ENCODE measurements around the gene RNASET2. TPM values are rescaled to one million over a fixed set of nuclear protein-coding genes. Genes with fewer than 3 reads are reported as not detected.
"Not testable (repeated sequence)": the region's sequence is repeated elsewhere in the genome, so short reads cannot be mapped to it uniquely, and the experiment has no call there.

Gene RNASET2
- total RNA-seq, 1 experiment from 2014 or later = 53.4 TPM

DNA sequence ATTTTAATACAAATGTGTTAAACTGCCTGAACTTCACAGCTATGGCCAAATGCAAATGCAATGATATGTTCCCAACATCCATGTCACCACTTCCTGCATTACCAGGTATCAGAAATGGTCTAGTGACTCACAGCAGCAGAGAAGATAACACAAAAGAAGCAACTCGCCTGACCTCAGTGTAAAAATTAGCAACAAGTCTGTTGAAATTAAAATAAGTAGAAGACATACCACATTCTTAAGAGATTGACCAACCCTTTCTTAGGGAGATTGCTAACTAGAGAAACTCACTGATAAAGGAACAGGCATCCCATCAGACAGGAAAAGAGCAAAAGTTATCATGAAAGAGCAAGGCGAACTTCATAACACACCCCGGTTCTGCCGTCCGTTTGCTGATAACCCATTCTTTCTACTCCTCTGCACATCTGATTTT lies 45.1 kb downstream of the RNASET2 start:
- no peak for DNase-seq (ENCODE audit: low read depth)
- in situ Hi-C loops (cut with HindIII; ENCODE audit: low pct_unique_long_range_greater_than_20kb, low sequenced_read_pairs) = no loop called here

DNA sequence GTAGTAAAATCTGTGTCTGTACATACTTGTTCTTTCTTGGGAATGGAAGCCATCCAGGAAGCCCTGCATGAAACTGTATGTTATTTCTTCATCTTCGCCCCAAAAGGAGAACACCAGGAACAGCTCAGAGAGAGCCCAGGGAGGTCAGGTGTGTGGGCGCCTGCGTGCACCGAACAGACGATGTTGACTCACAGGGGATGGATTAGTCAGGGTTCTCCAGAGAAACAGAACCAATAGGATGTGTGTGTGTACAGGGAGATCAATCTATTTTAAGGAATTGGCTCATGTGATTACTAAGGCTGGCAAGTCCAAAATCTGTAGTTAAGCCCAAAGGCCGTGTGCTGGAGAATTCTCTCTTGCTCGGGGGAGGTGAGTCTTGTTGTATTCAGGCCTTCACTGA lies 45.7 kb downstream of the RNASET2 start:
- in situ Hi-C loops (cut with HindIII; ENCODE audit: low pct_unique_long_range_greater_than_20kb, low sequenced_read_pairs) = no loop called here
- no peak for DNase-seq (ENCODE audit: low read depth)

DNA sequence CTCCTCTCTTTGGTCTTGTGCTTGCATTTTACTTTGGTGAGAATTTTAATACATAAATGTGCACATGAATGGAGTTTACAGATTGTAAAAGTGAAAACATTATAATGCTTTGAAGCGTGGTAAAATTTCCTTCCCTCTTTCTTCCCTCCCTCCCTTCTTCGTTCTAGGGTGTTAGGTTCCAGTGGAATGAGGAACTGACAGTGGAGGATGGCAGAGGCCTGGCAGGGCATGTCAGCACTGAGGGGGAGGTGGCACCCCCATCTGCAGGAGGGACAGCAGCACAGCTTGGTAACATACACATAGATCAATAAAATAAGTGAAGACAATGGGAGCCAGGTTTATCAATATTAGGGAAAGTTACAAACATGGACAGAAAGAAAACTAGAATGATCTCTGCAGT lies 47.5 kb downstream of the RNASET2 start:
- in situ Hi-C loops (cut with HindIII; ENCODE audit: low pct_unique_long_range_greater_than_20kb, low sequenced_read_pairs) = no loop called here
- DNase-seq (ENCODE audit: low read depth) = no peak

DNA sequence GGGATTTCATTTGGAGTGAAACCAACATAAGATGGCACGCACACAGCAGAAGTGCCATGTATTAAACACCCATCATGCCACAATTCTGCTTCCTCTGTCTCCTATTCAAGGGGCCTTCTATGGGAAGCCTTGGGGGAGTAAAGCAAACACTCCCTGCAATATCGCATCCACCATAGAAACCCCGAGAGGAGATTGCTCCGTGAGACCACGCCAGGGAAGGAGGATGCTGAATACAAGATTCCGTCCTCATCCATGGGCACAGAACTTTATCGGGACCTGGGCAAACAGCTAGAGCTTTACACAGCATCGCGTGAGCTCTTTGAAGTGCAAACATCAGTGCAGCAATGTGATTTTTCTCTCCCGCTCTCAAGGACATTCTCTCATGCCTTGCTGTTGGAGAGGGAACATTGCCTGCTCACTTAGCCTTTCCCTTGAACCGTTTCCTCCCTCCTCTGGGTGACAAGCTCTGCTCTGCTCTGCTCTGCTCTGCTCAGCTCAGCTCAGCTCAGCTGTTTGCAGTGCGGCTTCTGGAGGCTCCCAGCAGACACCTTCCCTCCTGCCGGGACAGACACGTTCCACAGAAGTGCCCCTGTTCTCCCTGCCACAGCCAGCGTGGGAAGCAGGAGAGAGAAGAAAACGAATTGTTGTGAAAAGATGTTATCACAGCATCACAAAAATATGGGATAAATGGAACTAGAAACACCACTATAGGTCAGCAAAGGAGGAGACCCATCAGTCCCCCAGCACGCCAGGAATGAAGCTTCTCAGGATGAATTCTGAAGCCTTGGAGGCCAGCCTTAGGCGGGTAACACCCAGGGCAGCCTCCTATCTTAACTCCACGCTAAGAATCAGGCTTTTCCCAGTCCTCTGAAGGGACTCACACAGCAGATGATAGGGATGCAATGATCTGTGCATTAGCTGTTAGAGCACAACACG lies 48.2 kb downstream of the RNASET2 start:
- DNase-seq (ENCODE audit: low read depth) = no peak
- in situ Hi-C loops (cut with HindIII; ENCODE audit: low pct_unique_long_range_greater_than_20kb, low sequenced_read_pairs) = no loop called here

DNA sequence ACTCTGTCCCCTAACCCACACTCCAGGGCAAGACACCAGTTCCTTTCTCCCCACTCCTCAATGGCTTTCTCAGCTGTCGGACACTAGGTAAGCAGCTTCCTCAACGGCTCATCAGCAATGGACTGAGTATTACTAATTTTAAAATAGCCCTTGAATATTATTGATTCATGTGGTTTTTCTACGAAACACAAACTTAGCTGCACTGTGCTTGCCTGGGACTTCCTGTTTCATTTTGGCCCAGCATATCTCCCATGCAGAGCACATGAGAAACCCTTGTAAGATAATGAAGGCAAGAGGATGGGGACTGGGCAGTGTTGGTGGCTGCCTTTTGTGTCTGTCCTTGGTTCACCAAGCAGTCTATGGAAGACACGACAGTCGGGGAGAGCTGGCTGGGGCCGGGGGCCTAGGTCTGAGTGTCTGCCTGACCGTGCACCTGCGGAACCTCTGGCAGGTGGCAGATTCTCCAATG lies 48.9 kb downstream of the RNASET2 start:
- in situ Hi-C loops (cut with HindIII; ENCODE audit: low pct_unique_long_range_greater_than_20kb, low sequenced_read_pairs) = no loop called here
- DNase-seq (ENCODE audit: low read depth) = no peak

DNA sequence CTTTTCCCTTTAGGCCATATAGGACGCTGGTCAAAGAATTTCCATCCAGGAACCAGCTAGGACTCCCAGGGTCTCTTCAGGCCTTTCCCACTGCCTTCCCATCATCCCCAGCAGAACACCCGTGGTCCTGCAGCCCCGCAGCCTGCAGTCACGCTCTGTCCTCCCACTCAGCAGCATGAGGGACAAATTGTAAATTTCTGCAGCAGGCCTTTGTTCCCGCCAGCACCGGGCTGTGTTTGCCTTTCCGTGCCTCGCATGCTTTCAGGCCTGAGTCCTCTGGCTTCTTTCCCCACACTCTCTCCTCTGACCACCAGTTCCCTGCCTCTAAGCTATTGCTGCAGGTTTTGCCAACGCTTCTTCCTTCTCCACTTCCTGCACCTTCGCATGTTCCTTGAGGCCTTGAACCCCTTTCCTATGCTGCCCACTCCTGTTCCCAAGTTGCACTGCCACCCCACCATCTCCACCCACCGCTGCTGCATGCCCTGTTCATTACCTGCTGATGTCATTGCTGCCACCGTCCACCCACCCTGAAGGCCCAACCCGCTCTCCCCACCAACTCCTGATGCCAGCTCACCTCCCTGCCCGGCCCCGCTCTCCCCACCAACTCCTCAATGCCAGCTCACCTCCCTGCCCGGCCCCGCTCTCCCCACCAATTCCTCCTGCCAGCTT lies 49.8 kb downstream of the RNASET2 start:
- DNase-seq (ENCODE audit: low read depth) = no peak
- in situ Hi-C loops (cut with HindIII; ENCODE audit: low pct_unique_long_range_greater_than_20kb, low sequenced_read_pairs) = no loop called here

DNA sequence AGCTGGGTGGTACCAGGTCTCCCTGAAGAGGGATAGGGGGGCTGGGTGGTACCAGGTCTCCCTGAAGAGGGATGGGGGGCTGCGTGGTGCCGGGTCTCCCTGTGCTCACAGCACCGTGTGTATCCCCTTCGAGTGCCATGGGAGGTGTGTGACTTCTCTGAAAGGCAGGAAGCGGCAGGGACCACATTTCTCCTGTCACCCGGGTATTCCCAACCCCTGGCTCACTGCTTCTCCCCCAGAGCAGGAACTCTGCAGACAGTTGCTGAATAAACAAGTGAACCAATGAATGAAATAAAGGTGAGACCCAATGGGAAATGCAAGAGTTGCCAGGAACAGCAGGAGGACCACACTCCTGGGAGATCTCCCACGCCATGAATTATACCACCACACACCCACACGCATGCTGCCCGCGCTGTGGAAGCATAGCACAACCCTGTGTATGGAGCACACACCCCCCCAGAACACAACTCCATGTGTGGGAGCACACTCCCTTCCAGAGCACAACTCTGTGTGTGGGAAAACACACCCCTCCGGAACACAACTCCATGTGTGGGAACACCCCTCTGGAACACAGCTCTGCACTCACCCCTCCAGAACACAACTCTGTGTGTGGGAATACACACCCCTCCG lies 50.7 kb downstream of the RNASET2 start:
- in situ Hi-C loops (cut with HindIII; ENCODE audit: low pct_unique_long_range_greater_than_20kb, low sequenced_read_pairs) = no loop called here
- DNase-seq (ENCODE audit: low read depth) = no peak

DNA sequence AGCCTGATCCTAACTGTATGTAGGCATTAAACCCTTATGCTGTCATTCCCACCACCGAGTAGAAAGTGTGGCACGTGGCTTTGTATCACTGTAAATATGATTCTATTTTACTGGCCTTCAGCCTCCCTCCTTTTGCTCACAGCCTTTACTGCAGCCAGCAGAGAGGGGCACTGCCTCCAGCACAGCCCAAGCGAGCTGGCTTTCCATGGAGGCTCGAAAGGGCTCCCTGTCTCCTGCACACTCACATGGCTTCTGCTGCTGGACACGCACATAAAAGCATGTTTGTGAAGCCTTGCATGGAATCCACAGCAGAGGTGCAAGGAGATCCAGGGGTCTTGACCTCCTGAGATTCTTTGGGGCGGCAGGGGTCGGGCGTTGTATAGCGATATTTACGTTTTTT lies 51.3 kb downstream of the RNASET2 start:
- in situ Hi-C loops (cut with HindIII; ENCODE audit: low pct_unique_long_range_greater_than_20kb, low sequenced_read_pairs) = no loop called here

DNA sequence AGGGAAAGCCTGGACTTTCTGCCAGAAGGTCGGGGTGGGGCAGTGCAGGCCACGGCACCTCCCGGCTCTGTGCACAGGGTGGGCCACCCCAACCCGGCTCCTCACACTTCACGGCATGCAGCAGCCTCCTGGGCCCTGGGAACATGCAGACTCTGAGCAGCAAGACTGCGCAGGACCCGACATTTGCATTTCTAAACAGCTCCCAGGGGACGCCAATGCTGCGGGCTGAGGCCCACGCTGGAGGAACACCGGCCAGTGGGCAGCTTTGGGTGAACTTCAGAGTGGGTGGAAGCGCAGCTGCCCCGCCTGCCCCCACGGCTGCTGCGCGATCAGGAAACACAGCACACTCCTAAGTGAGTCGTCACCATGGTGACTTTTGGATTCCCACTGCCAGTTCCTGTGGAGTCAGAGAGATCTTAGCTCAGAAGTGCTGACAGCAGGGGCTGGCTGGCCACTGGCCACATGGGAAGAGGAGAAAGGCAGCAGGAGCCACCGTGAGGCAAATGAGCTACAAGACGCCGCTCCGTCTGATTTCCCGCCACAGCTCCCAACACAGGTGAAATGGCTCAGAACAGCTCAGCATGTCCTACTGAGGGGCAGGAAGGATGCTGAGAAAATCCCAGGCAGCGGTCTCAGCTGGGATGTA lies 52.1 kb downstream of the RNASET2 start:
- in situ Hi-C loops (cut with HindIII; ENCODE audit: low pct_unique_long_range_greater_than_20kb, low sequenced_read_pairs) = no loop called here
- DNase-seq (ENCODE audit: low read depth) = no peak

More for the DNA sequence above, 51.3 kb downstream of the RNASET2 start:
- DNase-seq (ENCODE audit: low read depth) = no peak

DNA sequence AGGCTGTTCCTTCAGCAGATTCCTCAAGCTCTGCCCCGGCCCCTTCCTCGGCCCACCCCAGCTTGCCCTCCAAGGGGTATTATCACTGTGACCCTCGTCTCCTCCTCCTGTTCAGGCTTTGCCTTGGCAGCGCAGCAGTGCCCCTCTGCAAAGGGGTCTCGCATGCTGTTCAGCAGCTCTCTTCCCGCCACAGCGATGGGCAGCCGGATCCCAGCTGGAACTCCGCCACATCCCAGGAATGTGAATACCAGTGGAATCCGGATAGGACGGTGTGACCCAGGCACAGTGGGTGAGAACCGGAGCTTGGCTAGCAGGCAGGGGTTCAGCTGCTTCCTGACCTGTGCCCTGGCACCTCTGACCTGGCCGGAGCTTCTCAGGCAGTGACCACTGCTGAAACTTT lies 52.9 kb downstream of the RNASET2 start:
- in situ Hi-C loops (cut with HindIII; ENCODE audit: low pct_unique_long_range_greater_than_20kb, low sequenced_read_pairs) = no loop called here
- DNase-seq (ENCODE audit: low read depth) = no peak

DNA sequence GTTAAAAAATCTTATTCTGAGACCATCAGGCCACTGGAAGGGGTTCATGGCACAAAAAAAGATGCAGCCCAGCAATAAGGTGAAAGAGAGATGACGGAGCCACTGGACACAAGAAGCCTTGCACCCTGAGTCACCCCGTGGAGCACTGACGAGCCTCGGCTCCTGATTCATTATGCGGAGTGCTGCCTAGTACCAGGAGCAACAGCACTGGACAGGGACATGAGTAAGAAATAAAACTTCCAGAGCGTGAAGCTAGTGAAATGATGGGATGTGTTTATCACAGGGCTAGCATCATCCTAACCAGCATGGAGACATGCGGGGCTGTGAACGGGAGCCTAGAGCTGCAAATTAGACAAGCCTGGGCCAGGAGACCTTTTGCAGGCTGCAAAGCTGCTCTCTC lies 53.3 kb downstream of the RNASET2 start:
- in situ Hi-C loops (cut with HindIII; ENCODE audit: low pct_unique_long_range_greater_than_20kb, low sequenced_read_pairs) = no loop called here
- no peak for DNase-seq (ENCODE audit: low read depth)

DNA sequence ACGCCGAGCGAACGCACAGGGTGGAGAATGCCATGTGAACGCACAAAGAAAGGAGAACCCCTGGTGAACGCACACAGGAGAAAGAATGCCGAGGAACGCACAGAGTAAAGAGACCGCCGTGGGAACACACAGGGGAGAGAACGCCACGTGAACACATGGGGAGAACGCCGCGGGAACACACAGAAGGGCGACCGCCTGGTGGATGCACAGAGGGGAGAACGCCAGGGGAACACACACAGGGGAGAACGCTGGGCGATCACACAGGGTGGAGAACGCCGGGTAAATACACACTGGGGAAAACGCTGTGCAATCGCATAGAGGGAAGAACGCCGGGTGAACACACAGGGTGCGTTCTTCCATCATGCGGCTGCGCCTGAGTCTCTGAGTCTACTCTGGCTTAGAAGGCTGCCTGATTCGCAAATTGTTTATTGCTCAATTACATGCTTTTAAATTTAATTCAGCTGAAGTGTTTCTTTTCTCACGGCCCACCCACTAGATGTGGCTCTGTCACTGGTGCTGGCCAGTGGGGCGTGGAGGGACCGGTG lies 54.1 kb downstream of the RNASET2 start:
- in situ Hi-C loops (cut with HindIII; ENCODE audit: low pct_unique_long_range_greater_than_20kb, low sequenced_read_pairs) = no loop called here
- DNase-seq (ENCODE audit: low read depth) = no peak

DNA sequence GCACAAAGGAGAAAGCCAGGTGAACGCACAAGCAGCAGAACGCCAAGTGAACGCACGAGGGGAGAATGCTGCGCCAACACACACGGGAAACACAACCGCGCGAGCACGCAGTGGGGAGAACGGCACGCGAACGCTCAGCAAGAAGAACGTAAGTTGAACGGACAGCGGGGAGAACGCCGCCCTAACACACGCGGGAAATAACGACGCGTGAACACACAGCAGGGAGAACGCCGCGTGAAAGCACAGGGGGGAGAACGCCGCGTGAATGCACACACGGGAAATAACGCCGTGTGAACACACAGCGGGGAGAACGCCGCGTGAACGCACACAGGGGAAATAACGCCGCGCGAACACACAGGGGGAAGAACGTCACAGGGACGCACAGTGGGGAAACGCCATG lies 54.7 kb downstream of the RNASET2 start:
- in situ Hi-C loops (cut with HindIII; ENCODE audit: low pct_unique_long_range_greater_than_20kb, low sequenced_read_pairs) = no loop called here
- no peak for DNase-seq (ENCODE audit: low read depth)

DNA sequence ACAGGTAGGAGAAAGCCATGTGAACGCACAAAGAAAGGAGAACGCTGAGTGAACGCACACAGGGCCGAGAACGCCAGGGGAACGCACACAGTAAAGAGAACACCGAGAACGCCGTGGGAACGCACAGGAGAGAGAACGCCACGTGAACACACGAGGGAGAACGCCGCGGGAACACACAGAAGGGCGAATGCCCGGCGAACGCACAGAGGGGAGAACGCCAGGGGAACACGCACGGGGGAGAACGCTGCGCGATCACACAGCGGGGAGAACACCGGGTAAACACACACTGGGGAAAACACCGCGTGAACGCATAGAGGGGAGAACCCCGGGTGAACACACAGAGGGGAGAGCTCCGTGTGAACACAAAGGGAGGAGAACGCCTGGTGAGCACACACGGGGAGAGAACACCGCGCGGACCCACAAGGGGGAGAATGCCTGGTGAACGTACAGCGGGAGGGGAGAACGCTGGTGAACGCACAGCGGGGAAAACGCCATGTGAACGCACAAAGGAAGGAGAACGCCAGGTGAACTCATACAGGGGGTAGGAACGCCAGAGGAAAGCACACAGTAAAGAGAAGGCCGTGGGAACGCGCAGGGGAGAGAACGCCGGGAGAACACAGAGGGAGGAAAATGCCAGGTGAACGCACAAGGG lies 55.3 kb downstream of the RNASET2 start:
- in situ Hi-C loops (cut with HindIII; ENCODE audit: low pct_unique_long_range_greater_than_20kb, low sequenced_read_pairs) = no loop called here

DNA sequence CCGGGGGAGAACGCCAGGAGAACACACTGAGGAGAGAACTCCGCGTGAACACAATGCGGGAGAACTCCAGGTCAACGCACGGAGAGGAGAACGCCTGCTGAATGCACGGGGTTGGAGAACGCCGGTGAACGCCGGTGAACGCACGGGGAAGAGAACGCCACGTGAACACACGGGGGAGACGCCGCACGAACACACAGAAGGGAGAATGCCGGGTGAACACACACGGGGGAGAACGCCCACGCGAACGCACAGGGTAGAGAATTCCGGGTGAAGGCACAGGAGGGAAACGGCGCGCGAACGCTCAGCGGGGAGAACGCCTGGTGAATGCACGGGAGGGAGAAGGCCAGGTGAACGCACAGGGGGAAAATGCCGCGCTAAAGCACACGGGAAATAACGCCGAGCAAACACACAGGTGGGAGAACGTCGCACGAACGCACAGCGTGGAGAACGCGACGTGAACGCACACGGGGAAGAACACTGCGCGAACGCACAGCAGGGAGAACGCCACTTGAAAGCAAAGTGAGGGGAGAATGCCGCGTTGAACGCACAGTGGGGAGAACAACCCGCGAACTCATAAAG lies 56.1 kb downstream of the RNASET2 start:
- DNase-seq (ENCODE audit: low read depth) = no peak
- in situ Hi-C loops (cut with HindIII; ENCODE audit: low pct_unique_long_range_greater_than_20kb, low sequenced_read_pairs) = no loop called here

More for the DNA sequence above, 55.3 kb downstream of the RNASET2 start:
- no peak for DNase-seq (ENCODE audit: low read depth)

DNA sequence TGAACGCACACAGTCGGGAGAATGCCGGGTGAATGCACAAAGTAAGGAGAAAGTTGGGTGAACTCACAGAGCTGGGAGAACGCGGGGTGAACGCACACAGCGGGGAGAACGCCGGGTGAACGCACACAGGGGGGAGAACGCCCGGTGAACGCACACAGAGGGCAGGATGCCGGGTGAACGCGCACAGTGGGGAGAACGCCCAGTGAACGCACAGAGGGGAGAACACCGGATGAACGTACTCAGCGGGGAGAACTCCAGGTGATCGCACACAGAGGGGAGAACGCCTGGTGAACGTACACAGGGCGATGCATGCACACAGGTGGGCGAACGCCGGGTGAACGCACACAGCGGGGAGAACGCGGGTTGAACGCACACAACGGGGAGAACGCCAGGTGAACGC lies 57.4 kb downstream of the RNASET2 start:
- in situ Hi-C loops (cut with HindIII; ENCODE audit: low pct_unique_long_range_greater_than_20kb, low sequenced_read_pairs) = no loop called here

DNA sequence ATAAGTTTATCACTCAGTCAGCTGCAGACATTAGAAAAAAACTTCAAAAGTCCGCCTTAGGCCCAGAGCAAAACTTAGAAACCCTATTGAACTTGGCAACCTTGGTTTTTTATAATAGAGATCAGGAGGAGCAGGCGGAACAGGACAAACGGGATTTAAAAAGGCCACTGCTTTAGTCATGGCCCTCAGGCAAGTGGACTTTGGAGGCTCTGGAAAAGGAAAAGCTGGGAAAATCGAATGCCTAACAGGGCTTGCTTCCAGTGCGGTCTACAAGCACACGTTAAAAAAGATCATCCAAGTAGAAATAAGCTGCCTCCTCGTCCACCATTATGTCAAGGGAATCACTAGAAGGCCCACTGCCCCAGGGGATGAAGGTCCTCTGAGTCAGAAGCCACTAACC lies 61.7 kb downstream of the RNASET2 start:
- in situ Hi-C loops (cut with HindIII; ENCODE audit: low pct_unique_long_range_greater_than_20kb, low sequenced_read_pairs) = not testable (repeated sequence)

More for the DNA sequence above, 57.4 kb downstream of the RNASET2 start:
- DNase-seq (ENCODE audit: low read depth) = no peak

More for the DNA sequence above, 61.7 kb downstream of the RNASET2 start:
- not testable (repeated sequence) for DNase-seq (ENCODE audit: low read depth)

Data from Caki2 (cell line).